SU-DHL-6 (cell line): ENCODE results near the gene SOCS7.

Source experiments
- H2AFZ ChIP-seq: fragments of 200-600 bp; sonication (generic); 2 replicates; pipeline ENCODE4 v1.6.1; 2014; ENCODE audit warnings: low read depth, mild to moderate bottlenecking, moderate library complexity, mixed read lengths, antibody characterized with exemption, low read length; ENCODE audit not compliant: severe bottlenecking
- H3F3A ChIP-seq: fragments of 200-600 bp; shearing (Covaris generic); 2 replicates; pipeline ENCODE4 v1.6.0; 2016; ENCODE audit warnings: antibody characterized with exemption, mild to moderate bottlenecking; ENCODE audit not compliant: insufficient read depth
- H3K27ac ChIP-seq: fragments of 200-600 bp; sonication (generic); 2 replicates; pipeline ENCODE4 v1.5.1; 2016; ENCODE audit warnings: low read depth, mild to moderate bottlenecking, low read length, moderate library complexity, mixed read lengths
- H3K27me3 ChIP-seq: fragments of 200-600 bp; sonication (generic), shearing (Covaris generic); 2 replicates; pipeline ENCODE4 v1.6.0; 2014; ENCODE audit warnings: mild to moderate bottlenecking, low read length
- H3K36me3 ChIP-seq: fragments of 200-600 bp; sonication (generic); 2 replicates; pipeline ENCODE4 v1.6.1; 2014; ENCODE audit warnings: mild to moderate bottlenecking, low read length, mixed read lengths
- H3K4me2 ChIP-seq: fragments of 300-600, 200-600 bp; shearing (Covaris generic), sonication (generic); 2 replicates; pipeline ENCODE4 v1.6.0; 2014; ENCODE audit warnings: low read length, low read depth, mild to moderate bottlenecking; ENCODE audit not compliant: poor library complexity, severe bottlenecking
- H3K4me3 ChIP-seq: fragments of 200-600 bp; sonication (generic); 2 replicates; pipeline ENCODE4 v1.5.1; 2014; ENCODE audit warnings: antibody characterized with exemption, low read length, mild to moderate bottlenecking, mixed read lengths; ENCODE audit not compliant: insufficient read depth, poor library complexity, severe bottlenecking
- H3K79me2 ChIP-seq: fragments of 200-600 bp; sonication (generic); 2 replicates; pipeline ENCODE4 v1.6.1; 2014; ENCODE audit warnings: mild to moderate bottlenecking, low read length, moderate library complexity; ENCODE audit not compliant: insufficient read depth
- H3K9ac ChIP-seq: fragments of 200-600 bp; sonication (generic); 2 replicates; pipeline ENCODE4 v1.7.0; 2014; ENCODE audit warnings: mild to moderate bottlenecking, low read length
- H3K9me2 ChIP-seq: fragments of 200-600 bp; sonication (generic); replicated peaks from 2 replicates; pipeline ENCODE4 v1.6.1; 2014; ENCODE audit warnings: low read length; ENCODE audit not compliant: insufficient read depth
- H3K9me3 ChIP-seq: fragments of 200-600 bp; sonication (generic); 2 replicates; pipeline ENCODE4 v1.6.1; 2014; ENCODE audit warnings: low read length, mixed read lengths; ENCODE audit not compliant: insufficient read depth
- H4K20me1 ChIP-seq: fragments of 200-600 bp; sonication (generic); 2 replicates; pipeline ENCODE4 v1.6.1; 2014; ENCODE audit warnings: low read depth, mild to moderate bottlenecking, antibody characterized with exemption, low read length, moderate library complexity, mixed read lengths
- CTCF ChIP-seq: fragments of 200-600 bp; sonication (generic); IDR thresholded peaks from one replicate; pipeline ENCODE4 v1.5.1; 2017; ENCODE audit warnings: antibody characterized with exemption, mild to moderate bottlenecking, low read length, moderate library complexity; ENCODE audit not compliant: insufficient read depth, poor library complexity, severe bottlenecking
- EZH2phosphoT487 ChIP-seq: fragments of 200-600 bp; sonication (generic), shearing (Covaris generic); conservative IDR thresholded peaks from 2 replicates; pipeline ENCODE4 v1.6.1; 2018; ENCODE audit warnings: mild to moderate bottlenecking, antibody characterized with exemption, low read length, moderate library complexity, mixed read lengths

The SOCS7 gene

DNA sequence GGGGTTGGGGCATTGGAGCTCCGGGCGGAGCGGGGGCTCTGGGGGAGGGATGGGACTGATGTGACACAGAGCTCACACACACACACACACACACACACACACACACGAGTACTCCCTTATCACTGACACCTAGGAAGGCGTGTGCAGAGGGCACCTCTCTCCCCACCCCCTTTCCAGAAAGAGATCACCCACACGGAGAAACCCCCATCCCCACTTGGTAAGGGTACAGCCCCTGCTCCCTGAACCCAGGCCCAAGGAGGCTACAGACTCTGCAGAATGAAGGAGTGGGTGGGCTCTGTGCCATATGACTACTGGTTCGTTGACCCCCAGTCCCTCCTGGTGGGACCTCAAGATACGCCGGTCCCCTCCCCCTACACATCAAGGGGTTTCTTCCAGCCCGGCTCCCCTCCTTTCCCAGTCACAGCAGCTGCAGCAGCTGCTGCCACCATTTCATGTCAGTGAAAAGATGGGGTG lies 67.9 kb downstream of the SOCS7 start:
- peaks cover 12% of the 10 kb centered on the region; the same call in 1 of the 2 replicates for H3F3A ChIP-seq
- no peaks in the 10 kb centered on the region for H3K27me3 ChIP-seq
- no peaks in the 10 kb centered on the region for H3K79me2 ChIP-seq
- no peak overlapping the region for H3K27ac ChIP-seq
- no peak overlapping the region for H3K4me3 ChIP-seq
- no peaks in the 10 kb centered on the region for H4K20me1 ChIP-seq
- H3K9me3 ChIP-seq: no peaks in the 10 kb centered on the region
- H3K9me2 ChIP-seq: no peaks in the 10 kb centered on the region
- no peak overlapping the region for H2AFZ ChIP-seq
- no peak overlapping the region for H3K9ac ChIP-seq
- TF ChIP-seq EZH2phosphoT487 (no peak), CTCF (no peak)
- no peak overlapping the region for H3K4me2 ChIP-seq
- no peaks in the 10 kb centered on the region for H3K36me3 ChIP-seq

GRCh38 chr17:38420518-38420917 lies 68.9 kb downstream of the SOCS7 start:
- Histone ChIP-seq H4K20me1 (no peaks in the 10 kb centered on the region), H3K9me3 (no peaks in the 10 kb centered on the region), H3K27ac (no peak overlapping the region), H3K4me3 (no peak overlapping the region), H3K27me3 (no peaks in the 10 kb centered on the region), H3K79me2 (no peaks in the 10 kb centered on the region), H2AFZ (no peak overlapping the region), H3K36me3 (no peaks in the 10 kb centered on the region), H3K9me2 (no peaks in the 10 kb centered on the region), H3K4me2 (no peak overlapping the region), H3F3A (peaks cover 10% of the 10 kb centered on the region; the same call in 1 of the 2 replicates), H3K9ac (no peak overlapping the region)
- no peak for TF ChIP-seq EZH2phosphoT487
- no peak for TF ChIP-seq CTCF

DNA sequence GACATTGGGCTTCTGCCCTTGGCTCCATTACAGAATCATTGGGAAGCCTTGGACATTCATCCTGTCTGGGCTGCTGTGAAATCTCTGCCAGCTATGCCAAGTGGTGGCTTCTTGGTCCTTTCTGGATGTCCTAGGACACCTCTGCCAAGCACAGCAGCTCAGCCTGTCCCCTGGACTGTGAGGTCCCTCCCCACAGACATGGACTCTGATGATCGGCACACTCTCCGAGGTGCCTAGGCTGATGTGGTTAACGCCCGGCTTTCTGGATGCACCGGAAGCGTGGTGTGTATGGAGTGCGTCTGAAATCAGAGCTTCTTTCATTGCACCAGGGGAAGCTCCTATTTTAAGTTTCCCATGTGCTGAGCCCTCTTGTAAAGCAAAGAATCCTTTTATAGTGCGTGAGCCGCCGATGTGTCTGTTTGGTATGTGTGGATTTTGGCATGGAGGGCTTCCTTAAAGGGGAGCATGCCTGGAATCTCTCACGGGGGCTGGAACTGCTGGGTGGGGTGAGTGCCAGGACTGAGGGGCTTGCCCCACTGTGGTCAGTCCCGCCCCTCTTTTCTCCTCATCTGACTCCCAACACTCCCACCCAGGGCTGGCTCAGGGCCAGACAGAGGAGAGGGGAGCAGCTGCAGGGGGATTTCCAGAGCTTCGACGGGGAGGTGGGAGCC lies 69.7 kb downstream of the SOCS7 start:
- no peaks in the 10 kb centered on the region for H4K20me1 ChIP-seq
- no peaks in the 10 kb centered on the region for H3K9me2 ChIP-seq
- H3K27ac ChIP-seq: no peak overlapping the region
- no peak for TF ChIP-seq CTCF
- no peak overlapping the region for H2AFZ ChIP-seq
- no peak overlapping the region for H3K9ac ChIP-seq
- no peaks in the 10 kb centered on the region for H3K9me3 ChIP-seq
- H3K4me2 ChIP-seq: no peak overlapping the region
- H3K4me3 ChIP-seq: no peak overlapping the region
- H3K79me2 ChIP-seq: no peaks in the 10 kb centered on the region
- H3K36me3 ChIP-seq: no peaks in the 10 kb centered on the region
- H3K27me3 ChIP-seq: no peaks in the 10 kb centered on the region
- H3F3A ChIP-seq: peaks cover 2% of the 10 kb centered on the region; the same call in 1 of the 2 replicates
